ENCODE data around the gene COPB2.

GRCh38 chr3:139327861-139328260 lies 61.6 kb downstream of the COPB2 start:
- TF ChIP-seq, protein P1, sequence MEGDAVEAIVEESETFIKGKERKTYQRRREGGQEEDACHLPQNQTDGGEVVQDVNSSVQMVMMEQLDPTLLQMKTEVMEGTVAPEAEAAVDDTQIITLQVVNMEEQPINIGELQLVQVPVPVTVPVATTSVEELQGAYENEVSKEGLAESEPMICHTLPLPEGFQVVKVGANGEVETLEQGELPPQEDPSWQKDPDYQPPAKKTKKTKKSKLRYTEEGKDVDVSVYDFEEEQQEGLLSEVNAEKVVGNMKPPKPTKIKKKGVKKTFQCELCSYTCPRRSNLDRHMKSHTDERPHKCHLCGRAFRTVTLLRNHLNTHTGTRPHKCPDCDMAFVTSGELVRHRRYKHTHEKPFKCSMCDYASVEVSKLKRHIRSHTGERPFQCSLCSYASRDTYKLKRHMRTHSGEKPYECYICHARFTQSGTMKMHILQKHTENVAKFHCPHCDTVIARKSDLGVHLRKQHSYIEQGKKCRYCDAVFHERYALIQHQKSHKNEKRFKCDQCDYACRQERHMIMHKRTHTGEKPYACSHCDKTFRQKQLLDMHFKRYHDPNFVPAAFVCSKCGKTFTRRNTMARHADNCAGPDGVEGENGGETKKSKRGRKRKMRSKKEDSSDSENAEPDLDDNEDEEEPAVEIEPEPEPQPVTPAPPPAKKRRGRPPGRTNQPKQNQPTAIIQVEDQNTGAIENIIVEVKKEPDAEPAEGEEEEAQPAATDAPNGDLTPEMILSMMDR (conservative IDR thresholded peaks at IDR 0.05; ENCODE audit: low read length) = no peak
- no peak for TF ChIP-seq EZH2phosphoT487 (IDR thresholded peaks at IDR 0.05; ENCODE audit: borderline replicate concordance)

Measured in Loucy (cell line).